GM20000 (cell line): ENCODE data around the gene NTHL1.

Source experiments
- DNase-seq: peaks from one replicate; pipeline ENCODE4 v3.0.0; 2012; ENCODE audit warnings: low spot score
- CTCF ChIP-seq: IDR thresholded peaks from 2 replicates; pipeline ENCODE4 v1.5.1; 2012; ENCODE audit warnings: mild to moderate bottlenecking, control low read depth; ENCODE audit errors: extremely low read depth, missing control alignments

Gene NTHL1

GRCh38 chr16:2079311-2079800 is 31.7 kb upstream of the NTHL1 start:
- no peak for DNase-seq
- TF ChIP-seq CTCF: no peak

DNA sequence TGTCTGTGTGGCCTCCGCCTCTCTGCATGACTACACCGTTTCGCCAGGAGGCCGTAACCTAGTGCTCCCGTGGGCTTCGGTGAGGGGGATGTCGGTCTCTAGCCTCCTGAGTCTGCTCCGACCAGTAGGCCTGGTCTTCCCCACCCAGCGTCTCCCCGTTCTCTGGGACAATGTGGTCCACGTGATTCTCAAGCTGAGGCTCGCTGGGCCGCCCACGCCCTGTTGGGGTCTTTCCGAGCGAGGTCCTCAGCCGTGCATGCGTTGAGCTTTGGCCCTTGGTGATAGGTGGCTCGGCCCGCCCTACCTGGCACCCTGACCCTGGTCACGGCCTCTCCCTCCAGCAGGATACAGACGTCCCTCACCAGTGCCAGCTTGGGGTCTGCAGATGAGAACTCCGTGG is 31.1 kb upstream of the NTHL1 start:
- TF ChIP-seq CTCF: no peak
- no peak for DNase-seq

- TF ChIP-seq CTCF: no peak
- DNase-seq: no peak
These were observed 30.5 kb upstream of the NTHL1 start for GRCh38 chr16:2078096-2078495.

DNA sequence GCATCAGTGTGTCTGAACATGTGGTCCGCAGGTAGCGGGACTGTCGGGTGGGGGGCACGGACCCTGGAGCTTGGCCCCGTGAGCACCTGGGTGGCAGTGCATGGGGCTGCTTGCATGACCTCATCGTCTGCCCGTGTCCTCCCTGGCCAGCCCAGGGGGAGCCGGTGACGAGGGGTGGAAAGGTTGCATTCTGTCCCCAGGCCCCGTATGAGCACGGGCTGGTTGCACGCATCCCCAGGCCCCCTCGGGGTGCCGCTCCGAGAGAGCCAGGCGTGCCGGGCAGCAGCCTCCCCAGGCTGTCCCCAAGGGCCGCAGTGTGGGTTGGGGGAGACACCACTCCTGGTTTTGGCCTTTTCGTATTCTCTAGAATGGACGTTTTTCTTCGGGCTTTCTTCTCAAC is 30.1 kb upstream of the NTHL1 start:
- no peak for DNase-seq
- no peak for TF ChIP-seq CTCF

DNA sequence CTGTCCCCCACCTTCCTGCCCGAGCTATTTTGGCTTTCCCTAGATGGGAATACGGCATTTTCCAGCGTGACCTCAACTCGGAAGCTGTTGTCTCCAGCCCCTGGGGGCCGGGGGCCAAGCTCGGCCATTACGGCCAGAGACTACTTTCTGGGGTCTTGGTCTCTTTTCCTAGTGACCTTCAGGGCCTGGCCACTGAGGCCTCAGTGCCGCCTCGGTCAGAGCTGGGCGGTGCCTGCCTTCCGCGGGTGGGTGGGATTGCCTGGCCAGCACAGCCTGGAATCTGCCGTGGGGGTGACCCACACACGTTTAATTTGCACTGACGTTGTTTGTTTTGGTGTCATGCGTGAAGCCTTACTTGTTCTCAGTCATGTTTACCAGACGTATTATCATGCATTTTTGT is 29.4 kb upstream of the NTHL1 start:
- TF ChIP-seq CTCF: no peak
- no peak for DNase-seq

DNA sequence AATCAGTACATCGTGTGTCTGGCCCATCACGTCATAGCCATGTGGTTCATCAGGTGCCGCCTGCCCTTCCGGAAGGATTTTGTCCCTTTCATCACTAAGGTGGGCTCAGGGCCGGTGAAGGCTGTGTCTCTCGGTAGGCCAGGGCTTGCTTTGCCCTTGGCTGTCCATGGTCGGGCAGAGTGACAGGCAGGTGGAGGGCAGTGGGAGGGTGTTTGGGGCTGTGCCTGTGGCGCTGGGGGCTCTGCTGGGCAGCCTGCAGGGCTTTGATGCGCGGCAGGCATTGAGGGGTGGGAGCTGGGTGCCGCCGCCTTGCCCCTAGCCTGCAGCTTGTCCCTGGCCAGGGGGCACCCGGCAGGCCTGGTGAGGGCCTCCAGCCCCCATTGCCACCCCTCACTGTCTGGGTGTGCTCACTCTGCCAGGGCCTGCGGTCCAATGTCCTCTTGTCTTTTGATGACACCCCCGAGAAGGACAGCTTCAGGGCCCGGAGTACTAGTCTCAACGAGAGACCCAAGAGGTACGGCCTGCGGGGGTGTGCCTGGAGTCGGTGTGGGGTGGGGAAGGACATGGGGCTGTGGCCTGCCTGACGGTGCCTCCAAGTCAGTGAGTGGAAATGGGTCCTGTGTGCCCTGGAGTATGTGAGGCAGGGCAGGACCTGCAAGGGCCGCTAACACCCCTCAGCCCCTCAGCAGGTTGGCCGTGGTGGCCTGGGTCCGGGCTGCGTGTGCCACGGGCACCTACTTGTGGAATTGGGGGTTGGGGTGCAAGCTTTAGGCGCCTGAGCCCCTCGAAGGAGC is 28.6 kb upstream of the NTHL1 start:
- no peak for DNase-seq
- TF ChIP-seq CTCF: no peak

DNA sequence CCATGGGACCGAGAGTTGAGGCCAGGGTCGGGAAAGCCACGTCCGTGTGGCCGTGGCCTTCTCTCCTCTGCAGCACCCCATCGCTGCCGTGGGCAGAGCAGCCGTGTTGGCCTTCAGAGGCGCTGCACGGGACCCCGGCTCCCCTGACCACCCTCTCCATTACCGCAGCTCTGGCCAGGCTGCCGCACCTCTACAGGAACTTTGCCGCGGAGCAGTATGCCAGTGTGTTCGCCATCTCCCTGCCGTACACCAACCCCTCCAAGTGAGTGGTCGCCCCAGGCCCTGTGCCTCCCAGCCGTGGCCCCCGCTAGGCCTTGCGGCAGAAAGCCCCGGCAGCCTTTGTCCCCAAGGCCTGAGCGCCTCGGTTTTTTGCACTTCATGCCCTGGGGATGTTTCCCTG is 28.0 kb upstream of the NTHL1 start:
- no peak for DNase-seq
- no peak for TF ChIP-seq CTCF
